Measurements from ENCODE around the gene EPG5.
"Not testable (repeated sequence)": the region's sequence is repeated elsewhere in the genome, so short reads cannot be mapped to it uniquely, and the experiment has no call there.

Gene EPG5

DNA sequence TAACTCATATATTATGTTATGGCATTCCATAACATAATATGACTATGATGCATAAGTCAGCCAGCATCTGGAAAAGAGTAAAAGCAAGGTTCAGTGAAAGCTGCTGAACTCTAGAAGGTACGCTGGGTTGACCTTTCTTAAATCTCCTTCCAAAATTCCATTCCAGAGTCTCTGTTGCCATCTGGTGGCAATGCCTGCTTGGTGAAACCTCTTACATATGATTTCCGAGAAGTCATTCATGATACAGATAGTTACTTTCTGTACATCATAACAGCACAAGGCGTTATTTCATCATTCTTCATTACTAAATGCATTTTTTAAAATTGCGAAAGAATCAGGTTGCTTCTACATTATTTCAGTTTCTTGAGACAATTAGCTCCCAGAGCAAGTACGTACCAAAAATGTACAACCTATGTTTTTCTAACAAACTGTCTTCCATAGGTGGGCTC, 7.0 kb upstream of the EPG5 start:
- peak; percentile 80 for DNase-seq

DNA sequence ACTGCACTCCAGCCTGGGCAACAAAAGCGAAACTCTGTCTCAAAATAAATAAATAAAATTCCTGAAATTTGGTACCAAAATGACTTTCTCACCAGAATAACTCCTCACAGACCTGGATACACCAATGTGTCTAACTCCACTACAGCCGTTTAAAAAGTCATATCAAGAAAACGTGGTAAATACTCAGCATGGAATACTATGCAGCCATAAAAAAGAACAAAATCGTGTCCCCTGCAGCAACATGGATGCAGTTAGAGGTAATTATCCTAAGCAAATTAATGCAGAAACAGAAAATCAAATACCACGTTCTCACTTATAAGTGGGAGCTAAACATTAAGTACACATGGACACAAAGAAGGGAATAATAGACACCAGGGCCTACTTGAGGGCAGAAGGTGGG, 2.2 kb downstream of the EPG5 start:
- not testable (repeated sequence) for DNase-seq

DNA sequence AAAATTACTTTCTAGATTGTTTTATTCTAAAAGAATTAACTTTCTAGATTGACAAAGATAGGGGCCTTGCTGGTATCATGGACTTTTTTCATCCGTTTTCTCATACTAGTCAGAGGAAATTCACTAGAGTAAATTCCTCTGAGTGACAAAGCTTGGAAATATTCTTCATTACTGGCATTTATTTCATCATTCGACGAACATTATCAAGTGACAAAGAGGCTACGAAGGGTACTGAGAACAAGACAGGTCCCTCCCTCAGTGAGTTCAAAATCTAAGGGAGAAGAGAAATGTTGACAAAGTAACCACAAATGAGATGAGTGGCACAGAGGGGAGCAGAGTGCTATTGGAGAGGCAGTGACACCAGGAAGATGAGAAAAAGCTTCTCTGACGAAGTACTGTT, 4.3 kb downstream of the EPG5 start:
- DNase-seq, result no peak

- DNase-seq, result no peak
These were observed 4.7 kb downstream of the EPG5 start for GRCh38 chr18:45962461-45962860.

DNA sequence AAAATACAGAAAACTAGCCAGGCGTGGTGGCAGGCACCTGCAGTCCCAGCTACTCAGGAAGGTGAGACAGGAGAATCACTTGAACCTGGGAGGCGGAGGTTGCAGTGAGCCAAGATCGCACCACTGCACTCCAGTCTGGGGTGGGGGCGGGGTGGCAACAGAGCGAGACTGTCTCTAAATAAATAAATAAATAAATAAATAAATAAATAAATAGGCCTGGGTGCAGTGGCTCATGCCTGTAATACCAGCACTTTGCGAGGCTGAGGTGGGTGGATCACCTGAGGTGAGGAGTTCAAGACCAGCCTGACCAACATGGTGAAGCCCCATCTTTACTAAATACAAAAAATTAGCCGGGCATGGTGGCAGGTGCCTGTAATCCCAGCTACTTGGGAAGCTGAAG, 7.6 kb downstream of the EPG5 start:
- DNase-seq, result not testable (repeated sequence)

DNA sequence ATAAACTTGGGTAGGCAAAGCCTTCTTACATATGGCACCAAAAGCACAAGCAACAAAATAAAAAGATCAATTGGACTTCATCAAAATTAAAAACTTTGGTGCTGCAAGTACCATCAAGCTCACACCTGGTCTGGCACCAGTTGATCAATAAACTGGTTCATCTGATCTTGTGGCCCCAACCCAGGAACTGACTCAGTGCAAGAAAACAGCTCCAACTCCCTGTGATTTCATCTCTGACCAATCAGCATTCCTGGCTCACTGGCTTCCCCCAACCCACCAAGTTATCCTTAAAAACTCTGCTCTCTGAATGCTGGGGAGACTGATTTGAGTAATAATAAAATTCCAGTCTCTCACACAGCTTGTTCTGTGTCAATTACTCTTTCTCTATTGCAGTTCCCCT, 8.4 kb downstream of the EPG5 start:
- DNase-seq, result no peak

DNA sequence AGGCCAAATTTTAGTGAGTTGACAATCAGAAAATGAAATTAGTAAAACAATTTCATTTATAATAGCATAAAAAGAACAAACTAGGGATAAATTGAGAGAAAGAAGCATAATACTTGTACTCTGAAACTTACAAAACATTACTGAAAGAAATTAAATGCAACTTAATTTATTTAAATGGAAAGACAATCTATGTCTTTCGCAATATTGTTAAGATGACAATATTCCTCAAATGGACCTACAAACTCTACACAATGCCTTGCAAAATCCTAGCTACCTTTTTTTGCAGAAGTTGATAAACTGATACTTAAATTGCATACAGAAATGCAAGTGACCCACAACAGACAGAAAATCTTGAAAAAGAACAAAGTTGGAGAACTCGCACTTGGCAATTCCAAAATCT, 9.1 kb downstream of the EPG5 start:
- no peak for DNase-seq

DNA sequence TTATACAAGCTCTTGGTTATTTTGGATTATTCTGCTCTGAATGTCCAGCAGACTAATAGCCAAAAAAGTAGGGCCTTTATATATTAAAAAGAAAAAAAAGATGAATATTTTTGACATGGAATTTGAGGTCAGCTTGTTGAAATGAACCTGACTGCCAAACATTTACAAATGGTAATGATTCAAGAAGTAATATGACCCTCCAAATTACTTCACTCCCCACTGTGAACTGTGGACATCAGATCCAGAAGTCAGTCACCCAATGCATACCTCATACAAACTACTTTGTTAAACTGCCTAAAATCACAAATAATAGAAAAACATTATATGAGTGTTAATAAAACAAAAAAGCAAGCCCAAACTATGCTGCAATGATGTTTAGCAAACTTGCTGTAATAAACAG, 10.0 kb downstream of the EPG5 start:
- DNase-seq, result no peak

DNA sequence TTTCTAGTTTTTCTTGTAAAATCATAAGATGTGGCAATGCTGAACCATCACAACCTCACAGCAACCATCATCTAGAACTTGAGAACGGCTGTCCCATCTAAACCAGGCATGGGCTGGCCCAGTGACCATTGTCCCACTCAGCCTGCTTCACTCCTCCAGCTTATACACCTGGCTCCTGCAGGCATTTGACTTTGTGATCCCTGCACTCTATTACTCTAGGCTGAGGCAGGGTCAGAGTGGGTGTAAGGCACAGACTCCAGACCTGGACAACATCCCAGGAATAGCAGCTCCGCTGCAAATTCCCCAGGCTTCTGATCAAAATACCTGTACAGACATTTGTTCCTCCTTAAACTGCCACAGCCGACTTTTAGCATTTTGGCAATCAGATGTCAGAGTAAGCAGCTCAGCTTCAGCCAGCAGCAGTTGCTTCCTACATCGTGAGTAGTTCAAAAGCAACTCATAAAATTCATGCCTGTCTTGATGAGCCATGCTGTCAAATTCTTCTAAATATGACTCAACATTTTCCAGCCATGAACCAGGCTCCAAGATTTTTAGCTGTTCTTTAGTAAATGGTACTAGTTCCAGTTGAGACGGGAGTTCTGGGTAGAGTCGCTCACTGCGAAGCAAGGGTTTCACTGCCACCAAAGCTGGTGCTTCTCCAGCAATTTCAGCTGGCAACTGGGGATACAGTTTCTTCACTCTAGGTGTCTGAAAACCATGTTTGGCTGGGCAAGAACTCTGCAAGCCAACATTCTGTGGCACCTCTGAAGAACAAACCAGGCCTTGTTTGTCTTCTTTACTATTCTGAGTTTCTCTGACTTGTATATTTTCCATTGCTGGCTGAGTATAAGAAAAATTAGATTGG, 12.8 kb downstream of the EPG5 start:
- no peak for DNase-seq

DNA sequence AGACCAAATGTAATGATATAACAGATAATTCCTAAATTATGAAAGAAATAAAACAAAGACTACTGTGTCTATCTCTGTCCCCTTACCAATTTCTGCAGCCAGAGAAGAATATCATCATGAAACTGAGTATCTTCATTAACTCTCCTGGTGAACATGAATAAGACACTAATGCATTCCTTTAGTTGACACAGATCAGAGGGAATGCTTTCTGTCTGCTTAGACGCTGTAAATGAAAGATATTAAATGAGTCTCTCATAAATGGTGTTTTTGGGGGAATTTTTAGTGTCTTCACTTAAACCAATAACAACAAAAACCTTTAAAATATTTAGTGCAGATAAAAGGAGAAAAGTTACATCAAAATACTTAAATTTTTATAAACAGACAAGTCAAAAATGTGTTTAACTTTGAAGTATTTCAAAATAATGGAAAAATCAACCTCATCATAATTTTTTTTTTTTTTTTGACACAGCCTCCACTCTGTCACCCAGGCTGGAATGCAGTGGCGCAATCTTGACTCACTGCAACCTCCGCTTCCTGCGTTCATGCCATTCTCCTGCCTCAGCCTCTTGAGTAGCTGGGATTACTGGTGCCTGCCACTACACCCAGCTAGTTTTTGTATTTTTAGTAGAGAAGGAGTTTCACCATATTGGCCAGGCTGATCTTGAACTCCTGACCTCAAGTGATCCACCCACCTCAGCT, 16.0 kb downstream of the EPG5 start:
- no peak for DNase-seq

- no peak for DNase-seq
These were observed 21.5 kb downstream of the EPG5 start for GRCh38 chr18:45945669-45946068.

DNA sequence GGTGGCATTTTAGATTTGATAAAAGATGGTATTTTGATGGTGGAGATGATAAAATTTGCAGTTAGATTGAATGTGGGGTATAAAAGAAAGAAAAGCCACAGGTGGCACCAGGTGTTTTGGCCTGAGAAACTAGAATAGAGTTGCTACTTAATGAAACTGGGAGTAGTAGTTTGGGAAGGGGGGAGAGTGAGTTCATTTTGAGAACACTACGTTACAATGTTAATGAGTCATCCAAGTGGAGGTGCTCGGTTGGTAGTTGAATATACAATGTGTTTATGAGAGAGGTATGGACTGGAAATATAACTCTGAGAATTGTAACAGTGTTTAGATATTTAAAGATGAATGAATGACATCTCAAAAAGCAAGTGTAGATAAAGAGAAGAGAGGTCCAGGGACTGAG, 26.4 kb downstream of the EPG5 start:
- no peak for DNase-seq

GRCh38 chr18:45939236-45939635, 27.9 kb downstream of the EPG5 start:
- no peak for DNase-seq

DNA sequence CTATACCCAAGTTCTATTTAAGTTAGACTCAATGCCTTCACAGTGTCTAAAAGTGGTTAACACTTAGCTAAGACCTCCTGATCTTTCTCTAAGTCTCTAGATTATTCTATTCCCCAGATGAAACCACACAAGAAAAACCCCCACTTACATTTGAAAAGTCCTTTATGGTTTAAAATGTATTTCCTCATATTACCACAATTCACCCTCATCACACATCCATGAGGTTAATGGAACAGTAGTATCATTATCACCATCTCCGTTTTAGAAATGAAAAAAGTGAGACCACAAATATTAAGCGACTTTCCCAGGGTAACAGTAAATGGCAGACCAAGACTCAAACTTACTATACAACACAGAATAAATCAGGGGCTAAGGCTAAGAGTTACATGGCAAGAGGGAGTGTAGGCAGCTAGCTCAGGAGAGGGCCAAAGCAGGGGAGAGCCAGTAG, 28.6 kb downstream of the EPG5 start:
- DNase-seq, result no peak

DNA sequence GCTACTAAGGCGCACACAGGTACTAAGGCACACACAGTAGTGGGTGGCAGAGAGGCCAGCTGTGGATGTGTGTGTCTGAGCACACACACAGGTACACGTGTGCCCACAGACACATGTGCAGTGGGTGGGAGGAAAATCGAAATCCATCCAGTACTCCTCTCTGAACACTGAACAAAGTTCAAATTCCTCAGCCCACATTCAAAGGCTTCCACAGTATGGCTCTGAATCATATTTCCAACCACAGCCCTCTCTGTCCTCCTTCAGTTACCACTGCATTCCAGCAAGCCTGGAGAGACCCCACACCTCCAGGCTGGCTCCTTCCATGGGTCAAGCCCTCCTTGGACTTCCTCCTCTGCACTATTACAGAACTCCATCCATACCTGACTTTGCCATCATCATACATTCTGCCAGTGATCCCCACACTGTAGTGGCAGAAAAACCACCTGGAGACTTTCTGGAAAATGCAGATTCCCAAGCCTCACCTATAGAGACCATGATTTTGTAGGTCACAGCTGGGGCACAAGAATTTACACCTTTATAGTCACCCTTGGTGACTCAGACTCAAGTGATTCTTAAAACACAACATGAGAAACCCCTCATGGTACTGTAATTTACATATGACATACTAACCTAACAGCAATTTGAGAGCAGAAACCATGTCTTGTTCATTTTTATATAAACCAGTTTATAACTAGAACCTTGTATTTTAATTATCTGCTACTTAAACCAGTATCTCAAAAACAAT, 31.4 kb downstream of the EPG5 start:
- no peak for DNase-seq

DNA sequence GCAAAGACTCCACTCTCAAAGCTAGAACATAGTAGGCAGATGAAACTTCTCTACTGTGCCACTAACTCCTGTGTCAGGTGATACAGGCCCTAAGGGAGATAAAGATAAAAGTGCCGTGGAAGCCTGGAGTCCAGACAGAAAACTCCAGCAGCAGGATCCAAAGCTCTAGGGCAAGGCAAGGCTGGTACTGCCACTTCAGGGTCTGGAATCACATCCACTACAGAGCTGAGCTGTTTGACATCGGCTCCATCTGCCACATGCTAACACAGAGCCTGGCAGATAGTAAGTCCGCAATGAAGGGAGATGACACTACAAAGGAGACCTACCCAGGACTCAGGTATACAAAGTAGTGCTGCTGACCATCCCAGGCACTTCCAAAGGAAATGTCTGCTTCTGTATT, 34.4 kb downstream of the EPG5 start:
- DNase-seq, result no peak

DNA sequence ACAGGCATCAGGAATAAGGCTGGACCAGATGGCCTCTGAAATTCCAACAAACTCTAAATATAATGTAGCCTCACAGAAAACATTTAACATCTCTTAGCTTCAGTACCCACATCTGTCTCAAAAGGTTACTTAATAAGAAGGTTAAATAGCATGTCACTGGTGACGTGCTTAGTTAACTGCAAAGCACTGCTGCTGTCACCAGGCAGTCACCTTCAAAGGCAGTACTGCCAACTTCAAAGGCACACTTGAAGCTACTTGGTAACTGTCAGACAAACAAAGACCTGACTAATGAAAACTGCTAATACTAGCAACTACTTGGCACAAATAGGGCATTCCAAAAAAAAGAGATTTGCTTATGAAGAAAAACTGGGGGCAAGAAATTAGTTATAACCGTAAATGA, 36.2 kb downstream of the EPG5 start:
- no peak for DNase-seq

DNA sequence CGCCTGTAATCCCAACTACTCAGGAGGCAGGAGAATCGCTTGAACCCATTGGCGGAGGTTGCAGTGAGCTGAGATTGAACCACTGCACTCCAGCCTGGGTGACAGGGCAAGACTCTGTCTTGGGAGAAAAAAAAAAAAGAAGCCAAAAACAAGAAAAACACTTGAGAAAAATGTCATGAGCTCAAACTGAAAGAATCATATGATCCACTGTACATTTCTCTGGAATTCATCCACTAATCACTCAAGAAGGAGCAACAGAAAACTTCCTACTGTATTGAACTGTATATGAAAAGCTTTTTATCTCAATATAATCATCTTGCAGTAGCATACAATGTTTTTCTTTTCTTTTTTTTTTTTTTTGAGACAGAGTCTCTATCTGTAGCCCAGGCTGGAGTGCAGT, 40.4 kb downstream of the EPG5 start:
- DNase-seq, result no peak

GRCh38 chr18:45926085-45926484, 41.0 kb downstream of the EPG5 start:
- DNase-seq, result no peak

GRCh38 chr18:45923138-45923537, 44.0 kb downstream of the EPG5 start:
- DNase-seq, result no peak

- DNase-seq, result no peak
These were observed 46.8 kb downstream of the EPG5 start for GRCh38 chr18:45920367-45920766.

GRCh38 chr18:45916302-45916701, 50.8 kb downstream of the EPG5 start:
- no peak for DNase-seq

DNA sequence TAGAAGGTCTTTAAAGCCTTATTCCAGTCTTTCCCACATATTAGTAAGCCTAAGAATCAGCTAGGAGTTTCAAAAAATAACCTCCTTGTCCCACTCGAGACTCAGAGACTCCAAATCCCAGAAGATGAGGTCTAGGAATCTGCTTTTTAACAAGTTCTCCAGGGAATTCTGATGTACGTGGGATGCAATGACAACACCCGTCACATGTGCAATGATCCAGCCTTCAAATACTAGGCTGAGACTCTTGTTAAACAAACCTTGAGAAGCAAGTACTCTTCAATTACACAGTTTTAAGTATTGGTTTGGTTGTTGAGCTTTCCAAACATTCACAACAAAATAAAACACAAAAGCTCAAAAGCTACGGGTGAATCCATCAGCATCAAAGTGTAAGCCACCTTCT, 53.9 kb downstream of the EPG5 start:
- DNase-seq, result no peak

Data from eye (tissue), 1 donor.